Sigmoid colon (tissue), 7 donors: ENCODE data around the gene ARMC12. TPM values are rescaled to one million over a fixed set of nuclear protein-coding genes. Genes with fewer than 3 reads are reported as not detected.

ENCODE experiments used
- DNase-seq: peaks from one replicate; pipeline ENCODE4 v3.0.0-alpha.2; 2019
- H3K27ac ChIP-seq, 4 donors: fragments of 200-600 bp; sonication (generic); one replicate each; pipeline ENCODE4 v1.5.1; 2016 to 2019; ENCODE audit warnings: mild to moderate bottlenecking in 1 of 4
- H3K27me3 ChIP-seq, 3 donors: fragments of 200-600 bp; sonication (generic); one replicate each; pipeline ENCODE4 v1.5.1; 2019; ENCODE audit warnings: mild to moderate bottlenecking in 1 of 3
- H3K36me3 ChIP-seq, 4 donors: fragments of 200-600 bp; sonication (generic); one replicate each; pipeline ENCODE4 v1.5.1; 2016 to 2019
- H3K4me1 ChIP-seq, 4 donors: fragments of 200-600 bp; sonication (generic); one replicate each; pipeline ENCODE4 v1.5.1; 2017 to 2019
- H3K4me3 ChIP-seq, 4 donors: fragments of 200-600 bp; sonication (generic); one replicate each; pipeline ENCODE4 v1.5.1; 2017 to 2019; ENCODE audit warnings: mild to moderate bottlenecking in 2 of 4, moderate library complexity in 1 of 4
- H3K9me3 ChIP-seq, 4 donors: fragments of 200-600 bp in 3 of 4; sonication (generic) in 3 of 4; one replicate each; pipeline versions ENCODE4 v1.5.1 to v1.6.1; 2013 to 2019
- CTCF ChIP-seq, 4 experiments: fragments of 450-650 bp in 3 of 4; fragments of 200-600 bp in 1 of 4; IDR thresholded peaks; one replicate each; pipeline ENCODE4 v1.5.1; 2016 to 2019; ENCODE audit warnings: antibody characterized with exemption in 4 of 4, mild to moderate bottlenecking in 3 of 4, moderate library complexity in 2 of 4
- EP300 ChIP-seq, 4 donors: sonication (generic); formaldehyde crosslinking; IDR thresholded peaks; one replicate each; pipeline ENCODE4 v1.6.1; 2017; ENCODE audit warnings: antibody characterized with exemption in 4 of 4
- POLR2A ChIP-seq, 2 donors: fragments of 450-650 bp; IDR thresholded peaks; one replicate each; pipeline ENCODE4 v1.6.1; 2016; ENCODE audit warnings: antibody characterized with exemption in 2 of 2, mild to moderate bottlenecking in 2 of 2, moderate library complexity in 2 of 2
- POLR2AphosphoS5 ChIP-seq, 4 donors: sonication (generic); formaldehyde crosslinking; IDR thresholded peaks; one replicate each; pipeline ENCODE4 v1.6.1; 2017; ENCODE audit warnings: antibody characterized with exemption in 4 of 4
- WGBS, 2 donors: extraction: QIAGEN DNeasy Blood & Tissue Kit; methylation state at CpG; one replicate each; pipeline ENCODE4 v1.1.7; 2013; 5-methylcytosine and 5-hydroxymethylcytosine counted together
- intact Hi-C: fragments of 100-400 bp; cut with DNase I; formaldehyde crosslinking; loops from one replicate; pipeline ENCODE4 v1.15.1; 2023
- polyA plus RNA-seq, 3 donors: library from polyadenylated mRNA; stranded (reverse); fragments of 200-250 nt; gene quantifications; one replicate each; pipeline ENCODE4 v1.2.3, GENCODE V29; 2013
- total RNA-seq, 4 donors: library from RNA; depleted of rRNA; stranded (reverse); fragments of >200 nt; gene quantifications; one replicate each; pipeline ENCODE4 v1.1.0, GENCODE V29; 2016
- donor health status: healthy with polysubstance abuse.
- donor health status: Bipolar disorder and iron deficiency.
- donor health status: healthy.

ARMC12 gene
- total and polyA plus RNA-seq, 7 donors: 0.49 to 5.0 (median 0.86) TPM; not detected in 3

- intact Hi-C loops: no loop called here
- no peak overlapping the region for H3K4me3 ChIP-seq
- H3K9me3 ChIP-seq: peaks cover 0 to 3% (median 0%) of the 10 kb centered on the region in 4 donors
- H3K27ac ChIP-seq: no peak overlapping the region
- H3K36me3 ChIP-seq: no peaks in the 10 kb centered on the region
- DNase-seq: peak; percentile 36
- no peaks in the 10 kb centered on the region for H3K4me1 ChIP-seq
- TF ChIP-seq CTCF (IDR thresholded peaks at IDR 0.05): no peak
- TF ChIP-seq POLR2A (IDR thresholded peaks at IDR 0.05): no peak
- no peak for TF ChIP-seq EP300 (IDR thresholded peaks at IDR 0.05)
- TF ChIP-seq POLR2AphosphoS5 (IDR thresholded peaks at IDR 0.05): no peak
- no peaks in the 10 kb centered on the region for H3K27me3 ChIP-seq
Observed at GRCh38 chr6:35703554-35703953, 33.3 kb upstream of the ARMC12 start.

DNA sequence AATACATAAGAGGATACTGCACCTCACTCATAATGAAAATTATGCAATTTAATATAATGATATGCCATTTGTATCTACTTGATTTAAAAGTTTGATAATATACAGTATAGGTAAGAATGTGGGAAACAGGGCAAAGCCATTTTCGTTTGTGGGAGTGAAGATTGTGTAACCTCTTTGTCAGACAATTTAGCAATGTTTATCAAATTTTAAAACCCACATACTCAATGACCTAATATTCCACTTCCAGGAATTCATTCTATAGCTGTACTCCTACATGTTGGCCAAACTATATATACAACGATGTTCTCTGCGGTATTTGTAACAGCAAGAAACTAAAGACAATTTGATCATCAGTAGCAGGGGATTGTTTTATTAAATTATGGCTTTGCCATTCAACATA, 30.4 kb upstream of the ARMC12 start:
- Histone ChIP-seq H3K4me3 (no peak overlapping the region), H3K9me3 (peaks cover 0 to 3% (median 0%) of the 10 kb centered on the region in 4 donors), H3K27ac (no peak overlapping the region), H3K27me3 (no peaks in the 10 kb centered on the region), H3K36me3 (no peaks in the 10 kb centered on the region), H3K4me1 (no peaks in the 10 kb centered on the region)
- DNase-seq: no peak
- no peak for TF ChIP-seq EP300 (IDR thresholded peaks at IDR 0.05)
- no peak for TF ChIP-seq CTCF (IDR thresholded peaks at IDR 0.05)
- TF ChIP-seq POLR2AphosphoS5 (IDR thresholded peaks at IDR 0.05): no peak
- no peak for TF ChIP-seq POLR2A (IDR thresholded peaks at IDR 0.05)
- intact Hi-C loops: no loop called here
- WGBS, 2 donors: 76 to 86% methylated on average over 3 of the region's 3 CpGs

DNA sequence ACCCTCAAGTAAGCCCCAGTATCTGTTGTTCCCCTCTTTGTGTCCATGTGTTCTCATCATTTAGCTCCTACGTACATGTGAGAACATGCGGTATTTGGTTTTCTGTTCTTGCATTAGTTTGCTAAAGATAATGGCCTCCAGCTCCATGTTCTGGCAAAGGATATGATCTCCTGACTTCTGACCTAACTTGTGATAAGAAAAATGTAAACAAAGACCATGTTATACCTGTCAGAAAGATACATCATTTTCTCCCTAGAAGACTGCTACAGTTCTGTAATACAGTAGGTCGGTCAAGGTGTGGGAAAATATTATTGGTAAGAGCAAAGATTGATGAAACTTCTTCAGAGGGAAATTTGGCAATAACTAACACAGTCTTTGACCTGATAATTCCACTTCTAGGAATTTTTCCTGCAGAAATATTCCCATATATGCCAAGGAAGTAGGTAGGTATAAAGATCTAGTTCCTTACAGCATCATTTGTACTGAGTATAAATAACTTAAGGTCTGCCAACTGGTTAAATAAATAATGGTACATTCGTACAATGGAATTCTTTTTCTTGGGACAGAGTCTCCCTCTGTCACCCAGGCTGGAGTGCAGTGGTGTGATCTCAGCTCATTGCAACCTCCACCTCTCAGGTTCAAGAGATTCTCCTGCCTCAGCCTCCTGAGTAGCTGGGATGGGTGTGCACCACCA, 29.0 kb upstream of the ARMC12 start:
- no peak overlapping the region for H3K27ac ChIP-seq
- no peaks in the 10 kb centered on the region for H3K36me3 ChIP-seq
- intact Hi-C loops: no loop called here
- H3K9me3 ChIP-seq: peaks cover 0 to 3% (median 0%) of the 10 kb centered on the region in 4 donors
- TF ChIP-seq POLR2AphosphoS5 (IDR thresholded peaks at IDR 0.05) (no peak), EP300 (IDR thresholded peaks at IDR 0.05) (no peak), CTCF (IDR thresholded peaks at IDR 0.05) (no peak), POLR2A (IDR thresholded peaks at IDR 0.05) (no peak)
- H3K27me3 ChIP-seq: no peaks in the 10 kb centered on the region
- no peaks in the 10 kb centered on the region for H3K4me1 ChIP-seq
- DNase-seq: peak; percentile 4
- H3K4me3 ChIP-seq: no peak overlapping the region
- 78 to 85% methylated on average over 4 of the region's 4 CpGs for WGBS, 2 donors

DNA sequence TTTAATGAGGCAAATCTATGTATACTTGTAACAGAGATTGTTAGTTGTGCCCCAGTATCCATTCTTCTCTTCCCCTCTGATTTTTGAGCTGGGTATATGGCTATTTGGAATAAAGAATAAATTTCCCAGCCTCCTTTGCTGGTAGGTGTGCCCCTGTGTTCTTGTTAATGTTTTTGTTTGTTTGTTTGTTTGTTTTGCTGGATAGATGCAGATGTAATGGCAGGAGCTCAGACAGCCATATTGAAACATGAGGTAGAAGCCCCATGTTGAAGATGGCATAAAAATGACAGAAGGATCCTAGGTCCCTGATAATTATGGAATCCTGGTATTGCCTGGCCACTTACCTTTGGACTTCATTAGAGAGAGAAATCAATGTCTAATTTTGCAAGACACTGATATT, 28.2 kb upstream of the ARMC12 start:
- Histone ChIP-seq H3K4me3 (no peak overlapping the region), H3K27ac (no peak overlapping the region), H3K36me3 (no peaks in the 10 kb centered on the region)

More for the DNA sequence above, 28.2 kb upstream of the ARMC12 start:
- no peaks in the 10 kb centered on the region for H3K4me1 ChIP-seq
- H3K9me3 ChIP-seq: peaks cover 0 to 3% (median 0%) of the 10 kb centered on the region in 4 donors
- intact Hi-C loops: no loop called here
- TF ChIP-seq CTCF (IDR thresholded peaks at IDR 0.05): no peak
- TF ChIP-seq POLR2AphosphoS5 (IDR thresholded peaks at IDR 0.05): no peak
- TF ChIP-seq POLR2A (IDR thresholded peaks at IDR 0.05): no peak
- no peaks in the 10 kb centered on the region for H3K27me3 ChIP-seq
- DNase-seq: no peak
